ENCODE results near the gene FRMD6.

Gene FRMD6

DNA sequence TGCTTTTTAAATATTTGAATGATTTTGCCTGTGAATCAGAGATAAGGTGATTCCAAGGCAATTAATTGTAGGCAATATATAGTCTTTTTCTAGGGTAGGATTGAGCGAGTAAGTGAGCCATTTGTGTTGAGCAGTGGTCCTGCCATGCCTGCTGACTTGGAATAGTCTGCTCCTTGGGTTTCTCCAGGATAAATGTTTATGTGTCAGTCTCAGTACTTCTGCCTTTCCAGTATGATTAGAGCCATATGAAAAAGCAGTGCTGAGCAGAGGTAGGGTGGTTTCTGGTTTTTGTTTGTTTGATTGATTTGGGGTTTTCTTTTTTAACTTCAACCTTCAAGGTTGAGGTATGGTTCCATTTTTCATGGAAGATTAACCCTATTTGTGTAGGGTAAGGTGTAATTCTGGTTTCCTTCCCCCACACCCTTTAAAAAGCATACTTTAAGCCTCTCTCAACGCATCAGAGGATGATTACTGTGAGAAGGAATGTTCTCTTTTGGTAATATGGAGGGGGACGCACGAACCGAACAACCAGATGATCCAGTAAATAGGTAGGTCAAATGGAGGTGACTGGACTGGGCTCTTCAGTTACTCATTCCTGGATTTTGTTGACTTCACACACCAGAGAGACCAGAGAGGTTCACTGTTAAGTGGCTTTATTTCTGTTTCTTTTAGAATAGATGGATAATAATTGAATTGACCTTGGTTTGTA is 22.7 kb downstream of the FRMD6 start:
- H3K4me2 ChIP-seq (ENCODE audit: low read length) = no peak overlapping the region
- H3K27me3 ChIP-seq (ENCODE audit: control insufficient read depth, low read length) = peaks cover 8% of the 10 kb centered on the region; the same call in 1 of the 2 replicates
- H3K9me2 ChIP-seq (replicated peaks; ENCODE audit: control insufficient read depth, low read length) = no peaks in the 10 kb centered on the region; the same call in 1 of the 2 replicates
- H3K27ac ChIP-seq (ENCODE audit: low read depth, low read length) = no peak overlapping the region
- no peaks in the 10 kb centered on the region for H3K36me3 ChIP-seq (ENCODE audit: control insufficient read depth, low read length)
- no peaks in the 10 kb centered on the region for H3K79me2 ChIP-seq (ENCODE audit: control insufficient read depth, low read length)
- no peak for TF ChIP-seq EZH2phosphoT487 (IDR thresholded peaks at IDR 0.05; ENCODE audit: borderline replicate concordance, low read length)
- TF ChIP-seq, protein P1, sequence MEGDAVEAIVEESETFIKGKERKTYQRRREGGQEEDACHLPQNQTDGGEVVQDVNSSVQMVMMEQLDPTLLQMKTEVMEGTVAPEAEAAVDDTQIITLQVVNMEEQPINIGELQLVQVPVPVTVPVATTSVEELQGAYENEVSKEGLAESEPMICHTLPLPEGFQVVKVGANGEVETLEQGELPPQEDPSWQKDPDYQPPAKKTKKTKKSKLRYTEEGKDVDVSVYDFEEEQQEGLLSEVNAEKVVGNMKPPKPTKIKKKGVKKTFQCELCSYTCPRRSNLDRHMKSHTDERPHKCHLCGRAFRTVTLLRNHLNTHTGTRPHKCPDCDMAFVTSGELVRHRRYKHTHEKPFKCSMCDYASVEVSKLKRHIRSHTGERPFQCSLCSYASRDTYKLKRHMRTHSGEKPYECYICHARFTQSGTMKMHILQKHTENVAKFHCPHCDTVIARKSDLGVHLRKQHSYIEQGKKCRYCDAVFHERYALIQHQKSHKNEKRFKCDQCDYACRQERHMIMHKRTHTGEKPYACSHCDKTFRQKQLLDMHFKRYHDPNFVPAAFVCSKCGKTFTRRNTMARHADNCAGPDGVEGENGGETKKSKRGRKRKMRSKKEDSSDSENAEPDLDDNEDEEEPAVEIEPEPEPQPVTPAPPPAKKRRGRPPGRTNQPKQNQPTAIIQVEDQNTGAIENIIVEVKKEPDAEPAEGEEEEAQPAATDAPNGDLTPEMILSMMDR (IDR thresholded peaks at IDR 0.05; ENCODE audit: low read depth, low read length, poor library complexity, severe bottlenecking) = no peak
- no peaks in the 10 kb centered on the region for H3K4me1 ChIP-seq (ENCODE audit: control insufficient read depth, low read length)
- H3F3A ChIP-seq (ENCODE audit: control insufficient read depth, insufficient read depth) = no peaks in the 10 kb centered on the region
- no peaks in the 10 kb centered on the region for H4K20me1 ChIP-seq (ENCODE audit: control insufficient read depth, insufficient read depth, low read depth, low read length)
- no peak overlapping the region for H3K4me3 ChIP-seq (ENCODE audit: low read length)
- no peaks in the 10 kb centered on the region; the same call in 1 of the 2 replicates for H3K9me3 ChIP-seq (ENCODE audit: control insufficient read depth, insufficient read depth, low read length)

DNA sequence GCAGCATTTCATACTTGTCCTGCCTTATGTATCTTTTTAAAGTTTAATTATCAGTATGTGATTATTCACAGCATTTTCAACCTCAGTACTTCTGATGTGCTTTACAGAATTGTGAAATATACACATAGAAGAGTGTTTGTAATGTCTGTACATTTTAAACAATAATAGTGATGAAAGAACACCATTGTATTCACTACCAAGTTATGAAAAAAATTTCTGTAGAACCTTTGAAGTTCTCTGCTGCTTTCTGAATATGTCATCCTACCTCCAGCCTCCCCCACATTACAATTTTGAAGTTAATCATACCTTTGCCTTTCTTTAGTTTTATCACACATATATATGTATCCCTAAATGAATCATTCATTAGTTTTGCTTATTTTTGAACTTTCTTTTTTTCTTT is 24.8 kb downstream of the FRMD6 start:
- no peaks in the 10 kb centered on the region for H3K9me2 ChIP-seq (replicated peaks; ENCODE audit: control insufficient read depth, low read length)
- no peak overlapping the region for H3K4me3 ChIP-seq (ENCODE audit: low read length)
- no peaks in the 10 kb centered on the region for H3K79me2 ChIP-seq (ENCODE audit: control insufficient read depth, low read length)
- TF ChIP-seq EZH2phosphoT487 (IDR thresholded peaks at IDR 0.05; ENCODE audit: borderline replicate concordance, low read length) = no peak
- TF ChIP-seq, protein P1 (IDR thresholded peaks at IDR 0.05; ENCODE audit: low read depth, low read length, poor library complexity, severe bottlenecking) = no peak
- no peaks in the 10 kb centered on the region for H3F3A ChIP-seq (ENCODE audit: control insufficient read depth, insufficient read depth)
- H3K4me2 ChIP-seq (ENCODE audit: low read length) = no peak overlapping the region
- no peak overlapping the region for H3K27ac ChIP-seq (ENCODE audit: low read depth, low read length)
- H3K9me3 ChIP-seq (ENCODE audit: control insufficient read depth, insufficient read depth, low read length) = no peaks in the 10 kb centered on the region; the same call in 1 of the 2 replicates
- H3K27me3 ChIP-seq (ENCODE audit: control insufficient read depth, low read length) = peaks cover 9% of the 10 kb centered on the region; the same call in 1 of the 2 replicates
- no peaks in the 10 kb centered on the region for H3K36me3 ChIP-seq (ENCODE audit: control insufficient read depth, low read length)
- no peaks in the 10 kb centered on the region for H3K4me1 ChIP-seq (ENCODE audit: control insufficient read depth, low read length)
- H4K20me1 ChIP-seq (ENCODE audit: control insufficient read depth, insufficient read depth, low read depth, low read length) = no peaks in the 10 kb centered on the region

DNA sequence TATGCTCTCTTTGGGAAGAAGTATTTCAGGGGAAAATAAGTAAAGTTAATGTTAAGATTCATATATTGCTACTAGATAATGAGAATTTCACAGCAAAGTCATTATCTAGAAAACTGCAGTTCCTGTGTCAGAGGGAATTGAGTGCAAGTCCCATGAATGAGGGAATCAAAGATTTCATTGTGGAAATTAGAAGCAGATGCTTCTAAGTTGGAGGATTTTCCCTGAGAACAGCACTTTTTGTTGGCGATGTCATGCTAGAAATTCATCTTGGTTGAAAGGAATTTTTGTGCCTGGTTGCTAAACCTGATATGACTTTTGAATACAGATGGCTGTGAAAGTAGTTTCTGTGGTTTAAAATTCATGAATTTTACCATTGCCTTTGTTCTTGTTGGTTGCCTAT is 25.6 kb downstream of the FRMD6 start:
- H3K36me3 ChIP-seq (ENCODE audit: control insufficient read depth, low read length) = no peaks in the 10 kb centered on the region
- no peaks in the 10 kb centered on the region for H3F3A ChIP-seq (ENCODE audit: control insufficient read depth, insufficient read depth)
- TF ChIP-seq, protein P1 (IDR thresholded peaks at IDR 0.05; ENCODE audit: low read depth, low read length, poor library complexity, severe bottlenecking) = no peak
- no peak for TF ChIP-seq EZH2phosphoT487 (IDR thresholded peaks at IDR 0.05; ENCODE audit: borderline replicate concordance, low read length)
- no peaks in the 10 kb centered on the region for H3K9me2 ChIP-seq (replicated peaks; ENCODE audit: control insufficient read depth, low read length)
- H3K9me3 ChIP-seq (ENCODE audit: control insufficient read depth, insufficient read depth, low read length) = no peaks in the 10 kb centered on the region; the same call in 1 of the 2 replicates
- H3K27ac ChIP-seq (ENCODE audit: low read depth, low read length) = no peak overlapping the region
- no peaks in the 10 kb centered on the region for H3K79me2 ChIP-seq (ENCODE audit: control insufficient read depth, low read length)
- no peaks in the 10 kb centered on the region for H4K20me1 ChIP-seq (ENCODE audit: control insufficient read depth, insufficient read depth, low read depth, low read length)
- H3K4me1 ChIP-seq (ENCODE audit: control insufficient read depth, low read length) = no peaks in the 10 kb centered on the region
- no peak overlapping the region for H3K4me2 ChIP-seq (ENCODE audit: low read length)
- H3K27me3 ChIP-seq (ENCODE audit: control insufficient read depth, low read length) = peaks cover 3% of the 10 kb centered on the region; the same call in 1 of the 2 replicates
- H3K4me3 ChIP-seq (ENCODE audit: low read length) = no peak overlapping the region

All from DOHH2 (cell line).